Lung (tissue), 13 donors: Measurements from ENCODE around the gene DHX8. TPM values are rescaled to one million over a fixed set of nuclear protein-coding genes. Genes with fewer than 3 reads are reported as not detected.

Source experiments
- ATAC-seq: fragments of 200-7000 bp; cut with Tn5 transposase; one replicate; pipeline ENCODE4 v1.9.1; 2020; ENCODE audit warnings: moderate number of reproducible peaks; ENCODE audit not compliant: insufficient read depth, low FRiP score
- DNase-seq, 3 donors: peaks; one replicate each; pipeline ENCODE4 v3.0.0-alpha.2; 2013 to 2017
- H3K27ac ChIP-seq, 2 donors: one replicate each; pipeline ENCODE4 v1.5.1; 2013; ENCODE audit warnings: mild to moderate bottlenecking in 2 of 2, moderate library complexity in 2 of 2, control low read depth in 1 of 2, inconsistent platforms in 1 of 2, low read depth in 1 of 2, low read length in 1 of 2
- H3K27me3 ChIP-seq, 3 donors: one replicate each; pipeline ENCODE4 v1.5.1; 2013; ENCODE audit warnings: low read length in 2 of 3; ENCODE audit not compliant: control insufficient read depth in 3 of 3, insufficient read depth in 3 of 3
- H3K36me3 ChIP-seq, 4 donors: one replicate each; pipeline ENCODE4 v1.5.1; 2013; ENCODE audit warnings: low read length in 4 of 4, mild to moderate bottlenecking in 1 of 4, moderate library complexity in 1 of 4; ENCODE audit not compliant: control insufficient read depth in 4 of 4, insufficient read depth in 4 of 4
- H3K4me1 ChIP-seq, 5 donors: one replicate each; pipeline ENCODE4 v1.5.1; 2013; ENCODE audit warnings: low read length in 5 of 5, mild to moderate bottlenecking in 2 of 5, moderate library complexity in 1 of 5; ENCODE audit not compliant: control insufficient read depth in 5 of 5, insufficient read depth in 5 of 5
- H3K4me3 ChIP-seq: one replicate; pipeline ENCODE4 v1.5.1; 2013; ENCODE audit warnings: mild to moderate bottlenecking, control low read depth, moderate library complexity
- H3K9ac ChIP-seq, 2 donors: one replicate each; pipeline ENCODE4 v1.5.1; 2013; ENCODE audit warnings: low read length in 2 of 2, control low read depth in 1 of 2; ENCODE audit not compliant: insufficient read depth in 1 of 2
- H3K9me3 ChIP-seq, 4 donors: one replicate each; pipeline ENCODE4 v1.5.1; 2013; ENCODE audit warnings: low read length in 3 of 4, mild to moderate bottlenecking in 1 of 4, moderate library complexity in 1 of 4; ENCODE audit not compliant: control insufficient read depth in 4 of 4, insufficient read depth in 3 of 4
- WGBS, 2 donors: extraction: QIAGEN DNeasy Blood & Tissue Kit; methylation state at CpG; one replicate each; pipeline ENCODE4 v1.1.7; 2013; 5-methylcytosine and 5-hydroxymethylcytosine counted together
- polyA plus RNA-seq, 2 donors: library from polyadenylated mRNA; stranded (reverse); fragments of 200-250 nt; gene quantifications; one replicate each; pipeline ENCODE4 v1.2.1, GENCODE V29; 2013
- small RNA-seq: library from RNA; depleted of rRNA; stranded (forward); fragments of <200 nt; gene quantifications from one replicate; pipeline ENCODE3, GENCODE V24; 2014; ENCODE audit warnings: low replicate concordance
- total RNA-seq, 2 donors: library from RNA; depleted of rRNA in 1 of 2; stranded (reverse); fragments of >200 nt in 1 of 2; gene quantifications; one replicate each; pipeline ENCODE4 v1.2.1, GENCODE V29; 2014 to 2021
- TF ChIP-seq, protein P1 (sequence below): IDR thresholded peaks from 2 replicates; pipeline ENCODE4 v1.5.1; 2012; ENCODE audit warnings: mild to moderate bottlenecking; ENCODE audit errors: control extremely low read depth, extremely low read depth
- donor health status: control.
- donor health status: control.
- donor health status: Bipolar disorder and iron deficiency.
- donor health status: healthy.
- donor health status: DM: yes; HTN: yes; CAD: no.

The DHX8 gene
- total and polyA plus RNA-seq, 4 donors = 24.7 to 45.1 (median 38.2) TPM

DNA sequence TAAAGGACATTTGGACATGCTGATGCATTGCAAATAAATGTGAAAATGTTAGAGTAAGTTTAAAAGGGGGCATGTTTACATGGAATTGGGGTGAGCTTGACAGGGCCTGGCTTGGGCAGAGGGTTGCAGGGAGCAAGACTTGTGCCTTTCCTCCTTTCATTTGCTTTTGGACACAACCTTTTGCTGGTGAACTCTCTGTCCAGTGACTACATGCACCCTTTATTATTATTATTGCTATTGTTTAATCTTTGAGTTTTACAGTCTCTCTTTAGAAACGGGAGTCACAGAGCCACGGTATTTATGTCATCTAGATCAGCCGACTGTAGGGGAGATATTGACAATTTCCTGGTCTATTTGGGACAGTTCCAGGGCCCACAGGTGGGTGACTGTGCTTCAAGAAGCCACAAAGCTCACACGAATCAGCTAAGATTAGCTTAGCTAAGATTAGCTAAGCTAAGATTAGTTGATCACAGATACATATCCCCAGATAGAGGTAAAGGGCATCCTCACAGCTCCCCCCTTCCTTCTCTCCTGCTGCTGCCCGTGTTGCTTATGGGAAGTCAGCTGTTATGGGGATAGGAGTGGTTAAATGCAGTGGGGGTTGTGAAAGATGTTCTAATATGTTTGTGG is 91.2 kb downstream of the DHX8 start:
- H3K27ac ChIP-seq = no peak overlapping the region
- no peak overlapping the region for H3K9ac ChIP-seq
- H3K4me3 ChIP-seq = no peak overlapping the region
- H3K36me3 ChIP-seq = no peaks in the 10 kb centered on the region
- no peak for DNase-seq
- 21 to 36% methylated on average over 5 of the region's 5 CpGs for WGBS, 2 donors
- no peak for ATAC-seq
- TF ChIP-seq, protein P1, sequence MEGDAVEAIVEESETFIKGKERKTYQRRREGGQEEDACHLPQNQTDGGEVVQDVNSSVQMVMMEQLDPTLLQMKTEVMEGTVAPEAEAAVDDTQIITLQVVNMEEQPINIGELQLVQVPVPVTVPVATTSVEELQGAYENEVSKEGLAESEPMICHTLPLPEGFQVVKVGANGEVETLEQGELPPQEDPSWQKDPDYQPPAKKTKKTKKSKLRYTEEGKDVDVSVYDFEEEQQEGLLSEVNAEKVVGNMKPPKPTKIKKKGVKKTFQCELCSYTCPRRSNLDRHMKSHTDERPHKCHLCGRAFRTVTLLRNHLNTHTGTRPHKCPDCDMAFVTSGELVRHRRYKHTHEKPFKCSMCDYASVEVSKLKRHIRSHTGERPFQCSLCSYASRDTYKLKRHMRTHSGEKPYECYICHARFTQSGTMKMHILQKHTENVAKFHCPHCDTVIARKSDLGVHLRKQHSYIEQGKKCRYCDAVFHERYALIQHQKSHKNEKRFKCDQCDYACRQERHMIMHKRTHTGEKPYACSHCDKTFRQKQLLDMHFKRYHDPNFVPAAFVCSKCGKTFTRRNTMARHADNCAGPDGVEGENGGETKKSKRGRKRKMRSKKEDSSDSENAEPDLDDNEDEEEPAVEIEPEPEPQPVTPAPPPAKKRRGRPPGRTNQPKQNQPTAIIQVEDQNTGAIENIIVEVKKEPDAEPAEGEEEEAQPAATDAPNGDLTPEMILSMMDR = no peak
- no peaks in the 10 kb centered on the region for H3K9me3 ChIP-seq
- peaks cover 0 to 11% (median 0%) of the 10 kb centered on the region in 5 donors for H3K4me1 ChIP-seq
- H3K27me3 ChIP-seq = no peaks in the 10 kb centered on the region

Small RNA genes lying within 50 kb of the gene (small RNA-seq; reads per million reads assigned to genes)
- gene RNU6-406P (not detected), gene RNU6-971P (not detected)

Other genes with a start within 250 kb of the DHX8 start
- gene RNU2-1, start 250.0 kb upstream of the DHX8 start, total RNA-seq = 1,000 to 10,000 TPM in 1 of 2 donors, not detected in 1; 5,157 TPM
- not detected for gene RNU2-1, start 250.0 kb upstream of the DHX8 start, polyA plus RNA-seq
- gene ARL4D, start 85.0 kb upstream of the DHX8 start, total RNA-seq = 10 to 100 TPM; 10.3 to 16.6 TPM
- gene ARL4D, start 85.0 kb upstream of the DHX8 start, polyA plus RNA-seq = 10 to 100 TPM; 16.2 to 37.8 TPM
- gene ETV4, start 62.4 kb downstream of the DHX8 start, total RNA-seq = 1 to 10 TPM in 1 of 2 donors, under 1 TPM in 1; 0.54 to 6.9 TPM
- gene ETV4, start 62.4 kb downstream of the DHX8 start, polyA plus RNA-seq = 1 to 10 TPM; 2.2 to 4.3 TPM
- gene MEOX1, start 177.9 kb downstream of the DHX8 start, total RNA-seq = 1 to 10 TPM in 1 of 2 donors, under 1 TPM in 1; 0.31 to 1.2 TPM
- 1 to 10 TPM in 1 of 2 donors, under 1 TPM in 1; 0.26 to 1.1 TPM for gene MEOX1, start 177.9 kb downstream of the DHX8 start, polyA plus RNA-seq